Measurements from ENCODE around the gene NUDT9.
"Not testable (repeated sequence)": the region's sequence is repeated elsewhere in the genome, so short reads cannot be mapped to it uniquely, and the experiment has no call there.

Gene NUDT9

DNA sequence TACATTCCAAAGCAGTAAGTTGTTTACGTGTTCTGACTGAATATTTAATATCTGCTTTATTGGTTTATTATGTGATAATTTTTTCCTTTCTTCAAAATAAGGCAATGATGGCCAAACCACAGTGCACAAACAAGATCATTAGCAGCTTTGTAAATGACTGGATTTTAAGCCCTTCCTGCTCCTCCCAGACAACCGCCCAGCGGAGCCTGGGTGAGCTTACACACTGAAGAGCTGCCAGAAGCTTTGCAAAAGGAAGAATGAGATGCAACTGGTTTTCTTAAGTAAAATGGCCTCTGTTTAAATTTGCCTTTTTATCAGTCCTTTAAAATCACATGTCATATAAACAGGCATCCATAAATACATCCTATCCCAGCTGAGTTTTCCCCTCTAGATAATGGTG, 54.6 kb downstream of the NUDT9 start:
- no peak overlapping the region for H3K27ac ChIP-seq
- TF ChIP-seq, protein P1, sequence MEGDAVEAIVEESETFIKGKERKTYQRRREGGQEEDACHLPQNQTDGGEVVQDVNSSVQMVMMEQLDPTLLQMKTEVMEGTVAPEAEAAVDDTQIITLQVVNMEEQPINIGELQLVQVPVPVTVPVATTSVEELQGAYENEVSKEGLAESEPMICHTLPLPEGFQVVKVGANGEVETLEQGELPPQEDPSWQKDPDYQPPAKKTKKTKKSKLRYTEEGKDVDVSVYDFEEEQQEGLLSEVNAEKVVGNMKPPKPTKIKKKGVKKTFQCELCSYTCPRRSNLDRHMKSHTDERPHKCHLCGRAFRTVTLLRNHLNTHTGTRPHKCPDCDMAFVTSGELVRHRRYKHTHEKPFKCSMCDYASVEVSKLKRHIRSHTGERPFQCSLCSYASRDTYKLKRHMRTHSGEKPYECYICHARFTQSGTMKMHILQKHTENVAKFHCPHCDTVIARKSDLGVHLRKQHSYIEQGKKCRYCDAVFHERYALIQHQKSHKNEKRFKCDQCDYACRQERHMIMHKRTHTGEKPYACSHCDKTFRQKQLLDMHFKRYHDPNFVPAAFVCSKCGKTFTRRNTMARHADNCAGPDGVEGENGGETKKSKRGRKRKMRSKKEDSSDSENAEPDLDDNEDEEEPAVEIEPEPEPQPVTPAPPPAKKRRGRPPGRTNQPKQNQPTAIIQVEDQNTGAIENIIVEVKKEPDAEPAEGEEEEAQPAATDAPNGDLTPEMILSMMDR (conservative IDR thresholded peaks at IDR 0.05), result no peak
- TF ChIP-seq ZFX (IDR thresholded peaks at IDR 0.05), result no peak

DNA sequence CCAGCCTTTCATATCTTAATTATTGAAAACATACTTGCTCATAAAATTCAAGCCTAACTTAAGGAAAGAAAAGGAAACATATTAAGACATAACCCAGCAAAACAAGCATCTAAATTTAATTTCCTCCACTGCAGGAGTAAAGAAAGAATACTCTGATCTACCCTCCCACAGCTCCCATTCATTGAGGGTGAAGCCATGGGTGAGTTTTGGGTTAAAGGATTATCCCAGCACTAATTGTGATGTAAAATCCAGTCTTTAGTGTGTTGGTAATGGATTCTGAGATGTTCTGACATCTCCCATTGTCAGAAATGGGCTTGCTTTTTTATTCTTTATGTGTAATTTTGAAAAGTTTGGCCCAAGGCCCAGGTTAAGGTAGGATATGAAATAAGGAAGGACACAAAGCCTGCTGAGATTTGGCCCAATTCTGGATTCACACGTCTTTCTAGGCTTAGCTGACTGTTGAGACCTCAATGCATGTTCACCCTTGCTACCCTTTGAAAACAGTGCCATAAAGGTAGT, 56.4 kb downstream of the NUDT9 start:
- no peak for TF ChIP-seq ZFX (IDR thresholded peaks at IDR 0.05)
- no peak overlapping the region for H3K27ac ChIP-seq

DNA sequence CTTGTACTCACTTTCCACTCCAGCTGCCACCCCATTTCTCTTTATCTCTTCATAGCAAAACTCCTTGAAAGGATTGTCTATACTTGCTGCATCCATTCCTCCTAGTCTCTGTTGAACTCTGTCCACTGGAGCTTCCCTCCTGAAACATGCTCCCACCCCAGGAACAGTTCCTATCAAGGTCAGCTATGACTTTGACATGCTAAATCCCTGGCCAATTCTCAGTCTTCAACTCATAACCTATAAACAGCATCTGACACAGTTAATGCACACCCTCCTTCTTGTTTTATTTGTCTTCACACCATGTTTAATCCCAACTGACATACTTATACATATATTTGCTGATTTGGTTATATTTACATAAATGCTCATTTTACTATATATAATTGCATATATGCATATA, 59.0 kb downstream of the NUDT9 start:
- TF ChIP-seq ZFX (IDR thresholded peaks at IDR 0.05), result no peak
- TF ChIP-seq, protein P1 (conservative IDR thresholded peaks at IDR 0.05), result no peak
- H3K27ac ChIP-seq, result no peak overlapping the region

DNA sequence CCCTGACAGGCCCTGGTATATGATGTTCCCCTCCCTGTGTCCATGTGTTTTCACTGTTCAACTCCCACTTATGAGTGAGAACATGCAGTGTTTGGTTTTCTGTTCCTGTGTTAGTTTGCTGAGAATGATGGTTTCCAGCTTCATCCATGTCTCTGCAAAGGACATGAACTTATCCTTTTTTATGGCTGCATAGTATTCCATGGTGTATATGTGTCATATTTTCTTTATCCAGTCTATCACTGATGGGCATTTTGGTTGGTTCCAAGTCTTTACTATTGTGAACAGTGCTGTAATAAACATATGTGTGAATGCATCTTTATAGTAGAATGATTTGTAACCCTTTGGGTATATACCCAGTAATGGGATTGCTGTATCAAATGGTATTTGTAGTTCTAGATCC, 60.9 kb downstream of the NUDT9 start:
- not testable (repeated sequence) for H3K27ac ChIP-seq

DNA sequence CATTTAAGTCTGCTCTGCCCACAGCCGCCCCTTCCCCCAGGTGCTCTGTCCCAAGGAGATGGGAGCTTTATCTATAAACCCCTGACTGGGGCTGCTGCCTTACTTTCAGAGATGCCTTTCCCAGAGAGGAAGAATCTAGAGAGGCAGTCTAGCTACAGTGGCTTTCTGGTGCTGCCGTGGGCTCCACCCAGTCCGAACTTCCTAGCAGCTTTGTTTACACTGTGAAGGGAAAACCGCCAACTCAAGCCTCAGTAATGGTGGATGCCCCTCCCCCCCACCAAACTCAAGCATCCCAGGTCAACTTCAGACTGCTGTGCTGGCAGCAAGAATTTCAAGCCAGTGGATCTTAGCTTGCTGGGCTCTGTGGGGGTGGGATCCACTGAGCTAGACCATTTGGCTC, 66.3 kb downstream of the NUDT9 start:
- peak overlapping the region; percentile 30 for H3K27ac ChIP-seq

DNA sequence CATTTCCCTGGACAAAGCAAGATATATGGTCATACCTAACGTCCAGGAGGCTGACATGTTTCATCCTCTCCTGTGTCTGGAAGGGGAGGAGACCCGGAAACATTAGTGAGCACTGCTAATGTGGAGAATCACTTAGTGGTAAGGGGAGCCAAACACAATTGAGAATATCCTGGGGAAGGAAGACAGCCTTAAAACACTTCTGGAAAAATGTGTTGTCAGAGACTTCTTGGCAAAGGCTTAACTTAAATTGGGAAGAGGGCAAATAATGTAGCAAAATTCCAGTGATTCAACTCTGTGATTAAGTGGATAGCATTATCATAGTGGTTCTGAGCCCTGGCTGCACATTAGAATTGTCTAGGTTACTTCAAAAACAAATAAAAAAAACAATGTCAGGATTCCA, 67.3 kb downstream of the NUDT9 start:
- no peak for TF ChIP-seq ZFX (IDR thresholded peaks at IDR 0.05)
- TF ChIP-seq, protein P1 (conservative IDR thresholded peaks at IDR 0.05), result no peak
- H3K27ac ChIP-seq, result no peak overlapping the region

DNA sequence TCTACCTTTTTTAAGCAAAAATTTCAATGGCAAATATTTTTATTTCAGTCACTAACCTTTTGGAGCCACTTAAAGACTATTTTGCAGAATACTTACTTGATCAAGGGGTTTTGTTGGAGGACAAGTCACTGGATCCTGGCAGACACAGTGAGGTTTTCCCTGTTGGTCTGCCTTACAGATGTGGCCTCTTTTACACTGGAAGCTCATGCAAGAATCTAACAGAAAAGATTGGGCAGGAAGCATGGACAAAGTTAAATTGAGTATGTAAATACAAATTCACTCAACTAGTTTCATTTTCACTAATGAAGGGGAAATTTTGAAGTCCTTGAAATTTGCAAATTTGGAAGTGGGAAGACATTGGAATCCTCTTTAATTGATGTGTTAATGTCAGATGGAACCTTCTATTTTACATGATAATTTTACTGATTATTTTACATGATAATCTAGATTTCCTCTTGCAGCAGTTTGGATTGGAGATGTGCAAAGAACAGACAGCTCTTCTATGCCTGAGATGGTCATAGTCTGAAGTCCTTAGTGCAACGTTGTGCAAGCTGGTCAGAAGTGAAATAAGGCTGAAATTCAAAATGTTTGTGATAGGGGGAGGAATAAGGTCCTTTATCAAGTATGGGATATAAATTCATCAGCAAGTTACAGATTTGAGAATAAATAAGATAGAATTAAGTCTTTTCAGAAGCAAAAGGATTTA, 68.4 kb downstream of the NUDT9 start:
- no peak overlapping the region for H3K27ac ChIP-seq
- TF ChIP-seq, protein P1 (conservative IDR thresholded peaks at IDR 0.05), result no peak
- no peak for TF ChIP-seq ZFX (IDR thresholded peaks at IDR 0.05)

DNA sequence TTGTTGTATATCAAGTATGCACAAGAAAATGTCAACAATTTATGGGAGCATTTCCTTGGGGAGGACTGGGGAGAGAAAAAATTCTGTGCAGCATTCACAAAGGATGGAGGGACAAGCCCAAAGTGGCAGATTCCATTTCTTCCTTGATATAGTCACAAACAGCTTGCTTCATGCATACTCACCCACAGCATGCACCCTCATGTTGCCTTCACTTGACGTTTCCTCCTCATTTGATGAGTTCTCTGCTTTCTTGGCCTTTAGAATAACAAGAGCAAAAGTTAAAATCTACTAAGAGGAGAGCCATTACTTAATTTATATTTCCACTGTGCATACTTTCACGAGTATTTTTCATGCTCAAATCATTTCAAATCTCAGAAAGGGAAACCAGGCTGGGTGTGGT, 69.1 kb downstream of the NUDT9 start:
- peak overlapping the region; percentile 60 for H3K27ac ChIP-seq
- TF ChIP-seq, protein P1 (conservative IDR thresholded peaks at IDR 0.05), result no peak
- no peak for TF ChIP-seq ZFX (IDR thresholded peaks at IDR 0.05)

DNA sequence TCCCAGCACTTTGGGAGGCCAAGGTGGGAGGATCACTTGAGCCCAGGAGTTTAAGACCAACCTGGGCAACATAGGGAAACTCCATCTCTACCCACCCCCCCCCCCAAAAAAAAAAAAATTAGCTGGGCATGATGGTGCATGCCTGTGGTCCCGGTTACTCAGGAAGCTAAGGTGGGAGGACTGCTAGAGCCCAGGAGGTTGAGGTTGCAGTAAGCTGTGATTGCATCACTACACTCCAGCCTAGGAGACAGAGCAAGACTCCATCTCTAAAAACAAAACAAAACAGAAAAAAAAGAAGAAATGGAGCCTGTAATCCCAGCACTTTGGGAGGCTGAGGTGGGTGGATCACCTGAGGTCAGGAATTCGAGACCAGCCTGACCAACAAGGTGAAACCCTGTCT, 69.5 kb downstream of the NUDT9 start:
- H3K27ac ChIP-seq, result peak overlapping the region; percentile 60

DNA sequence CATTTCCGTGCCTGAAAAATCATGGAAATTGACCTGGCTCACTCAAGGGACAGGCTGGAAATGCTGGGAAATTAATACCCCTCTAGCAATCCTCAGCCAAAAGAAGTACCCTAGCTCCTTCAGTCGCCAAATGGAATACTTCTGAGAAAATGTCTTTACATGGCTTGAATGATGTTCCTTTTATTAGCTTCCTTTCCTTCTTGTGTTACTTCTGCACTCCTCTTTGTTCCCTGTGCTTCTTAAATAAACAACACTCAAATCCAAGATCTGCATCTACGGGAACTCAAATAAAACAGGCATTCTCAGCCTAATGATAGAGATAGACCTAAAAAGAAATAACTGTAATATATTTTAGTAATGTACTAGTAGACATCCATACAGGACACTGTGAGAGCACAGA, 70.7 kb downstream of the NUDT9 start:
- TF ChIP-seq, protein P1 (conservative IDR thresholded peaks at IDR 0.05), result no peak
- no peak for TF ChIP-seq ZFX (IDR thresholded peaks at IDR 0.05)
- peak overlapping the region; percentile 60 for H3K27ac ChIP-seq

All from C4-2B (cell line).